ENCODE measurements around the gene LCP1.
"Not testable (repeated sequence)": the region's sequence is repeated elsewhere in the genome, so short reads cannot be mapped to it uniquely, and the experiment has no call there.

LCP1 gene

GRCh38 chr13:46181377-46181839 is 569 bp downstream of the LCP1 start:
- DNase-seq (ENCODE audit: low read depth in 2 of 2) = no peak

GRCh38 chr13:46179969-46180763 is 1.8 kb downstream of the LCP1 start:
- DNase-seq (ENCODE audit: low read depth in 2 of 2) = no peak

- peak; percentile 51 to 71 for DNase-seq (ENCODE audit: low read depth in 2 of 2)
These were observed 2.5 kb downstream of the LCP1 start for GRCh38 chr13:46179491-46179908.

GRCh38 chr13:46178821-46179220 is 3.2 kb downstream of the LCP1 start:
- DNase-seq (ENCODE audit: low read depth in 2 of 2) = no peak

- no peak for DNase-seq (ENCODE audit: low read depth in 2 of 2)
These were observed 3.8 kb downstream of the LCP1 start for GRCh38 chr13:46178143-46178542.

- no peak for DNase-seq (ENCODE audit: low read depth in 2 of 2)
These were observed 5.2 kb downstream of the LCP1 start for GRCh38 chr13:46176756-46177155.

- no peak for DNase-seq (ENCODE audit: low read depth in 2 of 2)
These were observed 8.3 kb downstream of the LCP1 start for GRCh38 chr13:46173656-46174055.

GRCh38 chr13:46172531-46172991 is 9.4 kb downstream of the LCP1 start:
- no peak for DNase-seq (ENCODE audit: low read depth in 2 of 2)

- DNase-seq (ENCODE audit: low read depth in 2 of 2) = no peak
These were observed 10.2 kb downstream of the LCP1 start for GRCh38 chr13:46171739-46172138.

GRCh38 chr13:46171217-46171616 is 10.8 kb downstream of the LCP1 start:
- DNase-seq (ENCODE audit: low read depth in 2 of 2) = no peak

- no peak for DNase-seq (ENCODE audit: low read depth in 2 of 2)
These were observed 11.3 kb downstream of the LCP1 start for GRCh38 chr13:46170687-46171086.

GRCh38 chr13:46170268-46170667 is 11.7 kb downstream of the LCP1 start:
- DNase-seq (ENCODE audit: low read depth in 2 of 2) = no peak

- DNase-seq (ENCODE audit: low read depth in 2 of 2) = no peak
These were observed 12.2 kb downstream of the LCP1 start for GRCh38 chr13:46169758-46170157.

GRCh38 chr13:46168783-46169182 is 13.2 kb downstream of the LCP1 start:
- DNase-seq (ENCODE audit: low read depth in 2 of 2) = no peak

- no peak for DNase-seq (ENCODE audit: low read depth in 2 of 2)
These were observed 13.6 kb downstream of the LCP1 start for GRCh38 chr13:46168341-46168740.

GRCh38 chr13:46166947-46167610 is 14.9 kb downstream of the LCP1 start:
- DNase-seq (ENCODE audit: low read depth in 2 of 2) = no peak

GRCh38 chr13:46166224-46166584 is 15.8 kb downstream of the LCP1 start:
- DNase-seq (ENCODE audit: low read depth in 2 of 2) = no peak

GRCh38 chr13:46165485-46166223 is 16.3 kb downstream of the LCP1 start:
- no peak for DNase-seq (ENCODE audit: low read depth in 2 of 2)

- no peak for DNase-seq (ENCODE audit: low read depth in 2 of 2)
These were observed 17.3 kb downstream of the LCP1 start for GRCh38 chr13:46164661-46165060.

GRCh38 chr13:46162741-46163140 is 19.2 kb downstream of the LCP1 start:
- DNase-seq (ENCODE audit: low read depth in 2 of 2) = not testable (repeated sequence)

GRCh38 chr13:46160471-46161066 is 21.4 kb downstream of the LCP1 start:
- DNase-seq (ENCODE audit: low read depth in 2 of 2) = no peak

GRCh38 chr13:46160065-46160464 is 21.9 kb downstream of the LCP1 start:
- DNase-seq (ENCODE audit: low read depth in 2 of 2) = no peak
